HT1080 (cell line): ENCODE results near the gene SNAP29. TPM values are rescaled to one million over a fixed set of nuclear protein-coding genes. Genes with fewer than 3 reads are reported as not detected.
A peak's percentile ranks its signal among the peaks of the same experiment; 100 is the strongest.
"Not testable (repeated sequence)": the region's sequence is repeated elsewhere in the genome, so short reads cannot be mapped to it uniquely, and the experiment has no call there.

Source experiments
- DNase-seq: peaks from one replicate; pipeline ENCODE4 v3.0.0-alpha.2; 2015; ENCODE audit warnings: low read depth
- total RNA-seq: library from RNA; depleted of rRNA; stranded (reverse); fragments of >200 nt; shearing (Covaris generic); gene quantifications from 2 replicates; pipeline ENCODE4 v1.2.3, GENCODE V29; 2014

The SNAP29 gene
- total RNA-seq, 1 experiment from 2014 or later = 12.0 TPM

GRCh38 chr22:20897737-20898136, 38.9 kb downstream of the SNAP29 start:
- not testable (repeated sequence) for DNase-seq

GRCh38 chr22:20899827-20900423, 41.1 kb downstream of the SNAP29 start:
- peak; percentile 32 for DNase-seq

- not testable (repeated sequence) for DNase-seq
Observed at GRCh38 chr22:20901093-20902033, 42.6 kb downstream of the SNAP29 start.

- no peak for DNase-seq
Observed at GRCh38 chr22:20903093-20903492, 44.3 kb downstream of the SNAP29 start.

- DNase-seq = peak; percentile 86
Observed at GRCh38 chr22:20904008-20904979, 45.5 kb downstream of the SNAP29 start.

- DNase-seq = no peak
Observed at GRCh38 chr22:20904980-20905355, 46.2 kb downstream of the SNAP29 start.

GRCh38 chr22:20905415-20906386, 46.9 kb downstream of the SNAP29 start:
- no peak for DNase-seq

GRCh38 chr22:20906387-20906767, 47.6 kb downstream of the SNAP29 start:
- DNase-seq = no peak

GRCh38 chr22:20908717-20909116, 49.9 kb downstream of the SNAP29 start:
- not testable (repeated sequence) for DNase-seq

- no peak for DNase-seq
Observed at GRCh38 chr22:20909543-20910303, 50.9 kb downstream of the SNAP29 start.

- DNase-seq = no peak
Observed at GRCh38 chr22:20912494-20912893, 53.7 kb downstream of the SNAP29 start.

- DNase-seq = peak; percentile 98
Observed at GRCh38 chr22:20916916-20917810, 58.4 kb downstream of the SNAP29 start, which contains the start of gene CRKL. CRKL (plus strand) TSS chr22:20917407; CDS start chr22:20917935, 528 bp downstream.

- DNase-seq = no peak
Observed at GRCh38 chr22:20918663-20919218, 59.9 kb downstream of the SNAP29 start.

GRCh38 chr22:20919718-20920117, 60.9 kb downstream of the SNAP29 start:
- DNase-seq = no peak

- DNase-seq = no peak
Observed at GRCh38 chr22:20920881-20921203, 62.0 kb downstream of the SNAP29 start.

- no peak for DNase-seq
Observed at GRCh38 chr22:20922141-20922751, 63.4 kb downstream of the SNAP29 start.

GRCh38 chr22:20926243-20926642, 67.4 kb downstream of the SNAP29 start:
- no peak for DNase-seq
